Bone marrow (tissue), 2 donors: ENCODE measurements around the gene ST8SIA5.

Source experiments
- DNase-seq, 2 donors: peaks; one replicate each; lab custom pipeline; 2025; lab: John Stamatoyannopoulos, UW

Gene ST8SIA5

DNA sequence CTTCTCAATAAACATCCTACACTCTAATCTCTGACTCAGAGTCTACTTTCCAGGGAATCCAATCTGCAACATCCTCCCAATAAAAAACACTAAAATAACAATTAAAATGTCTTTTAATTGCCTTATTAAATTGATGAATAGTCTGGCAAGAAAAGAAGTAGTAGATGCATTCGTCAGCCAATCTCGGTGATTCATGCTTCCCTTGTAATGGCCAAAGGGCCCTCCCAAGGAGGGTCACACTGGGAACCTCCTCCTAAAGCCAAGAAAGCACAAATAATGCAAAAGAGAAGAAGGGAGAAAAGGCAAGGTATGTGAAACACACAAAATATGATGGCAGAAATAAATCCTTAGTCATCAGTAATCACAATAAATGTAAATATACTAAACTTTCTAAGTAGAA, 16.8 kb downstream of the ST8SIA5 start:
- DNase-seq: no peak

DNA sequence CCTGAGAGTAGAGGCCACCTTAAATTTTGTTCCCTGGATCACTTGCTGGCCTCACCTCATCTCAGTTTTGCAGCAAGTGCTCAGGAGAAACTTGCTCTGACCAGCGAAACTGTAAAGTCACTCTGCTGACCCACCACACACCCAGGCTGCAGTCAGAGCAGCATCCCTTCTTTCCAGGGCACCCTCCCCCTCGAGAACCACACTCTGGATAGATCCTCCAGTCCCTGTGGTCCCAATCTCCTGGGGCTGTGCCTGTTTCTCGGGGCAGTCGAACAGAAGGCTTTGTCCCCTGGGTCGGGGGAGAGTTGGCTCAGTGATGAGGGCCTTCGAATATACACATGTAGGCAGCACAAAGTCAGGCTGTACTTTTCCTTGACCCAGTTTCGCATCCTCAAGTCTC, 18.4 kb downstream of the ST8SIA5 start:
- no peak for DNase-seq

DNA sequence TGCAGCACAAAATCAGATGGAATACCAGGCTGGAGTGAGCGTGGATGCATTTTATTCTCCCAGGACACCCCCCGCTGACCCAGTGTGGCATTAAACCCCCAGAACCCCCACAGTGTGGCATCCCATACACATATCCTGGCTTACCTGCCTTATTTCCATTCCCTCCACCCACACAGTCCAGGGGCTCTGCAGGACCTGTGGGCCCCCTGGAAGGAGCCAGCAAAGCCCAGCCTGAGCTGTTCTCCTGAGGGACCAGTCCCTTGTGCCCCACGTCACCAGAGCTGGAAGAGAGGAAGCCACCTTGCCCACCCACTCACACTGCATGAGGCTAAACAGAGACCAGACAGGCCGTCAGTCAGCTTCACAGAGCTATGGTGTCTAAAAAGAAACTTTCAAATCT, 20.1 kb downstream of the ST8SIA5 start:
- no peak for DNase-seq

DNA sequence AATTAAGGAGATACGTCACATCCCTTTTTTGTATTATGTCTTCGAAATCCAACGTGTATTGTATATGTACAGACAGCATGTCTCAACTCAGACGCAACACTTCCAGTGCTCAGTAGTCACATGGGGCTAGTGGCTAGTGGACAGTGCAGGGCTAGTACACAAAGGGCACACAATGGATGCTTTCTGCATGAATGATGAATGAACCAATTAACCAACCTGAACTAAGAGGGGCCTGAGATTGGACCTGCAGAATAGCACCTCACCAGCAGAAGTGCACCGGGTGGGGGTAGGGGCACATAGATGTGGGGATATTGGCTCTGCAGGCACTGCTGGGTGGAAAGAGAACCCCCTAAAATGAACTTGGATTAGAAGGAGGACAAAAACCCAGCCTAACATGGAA, 20.7 kb downstream of the ST8SIA5 start:
- no peak for DNase-seq

DNA sequence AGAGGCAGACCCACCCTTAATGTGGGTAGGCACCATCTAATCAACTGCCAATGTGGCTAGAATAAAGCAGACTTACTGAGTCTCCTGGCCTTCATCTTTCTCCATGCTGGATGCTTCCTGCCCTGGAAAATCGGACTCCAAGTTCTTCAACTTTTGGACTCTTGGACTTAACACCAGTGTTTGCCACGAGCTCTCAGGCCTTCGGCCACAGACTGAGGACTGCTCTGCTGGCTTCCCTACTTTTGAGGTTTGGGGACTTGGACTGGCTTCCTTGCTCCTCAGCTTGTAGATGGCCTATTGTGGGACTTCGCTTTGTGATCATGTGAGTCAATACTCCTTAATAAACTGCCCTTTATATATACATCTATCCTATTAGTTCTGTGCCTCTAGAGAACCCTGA, 21.9 kb downstream of the ST8SIA5 start:
- no peak for DNase-seq

DNA sequence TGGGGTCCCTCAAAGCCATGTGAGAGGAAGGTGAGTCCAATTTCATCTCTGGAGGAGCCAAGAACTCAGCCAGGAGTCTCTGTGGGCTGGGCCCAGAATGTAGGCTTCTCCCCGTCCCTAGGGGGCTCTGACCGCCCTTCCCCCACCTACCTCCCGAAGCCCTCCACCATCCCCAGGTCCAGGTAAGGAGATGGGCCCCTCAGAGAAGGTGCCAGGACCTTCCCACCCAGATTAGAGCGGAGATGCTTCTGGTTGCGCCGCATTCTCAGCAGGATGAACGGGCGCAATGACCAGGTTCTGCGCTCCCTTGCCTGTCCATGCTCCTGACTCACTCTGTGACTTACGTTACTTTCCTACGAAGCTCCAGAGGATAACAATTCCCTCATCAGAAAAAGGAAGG, 23.0 kb downstream of the ST8SIA5 start:
- DNase-seq: no peak

DNA sequence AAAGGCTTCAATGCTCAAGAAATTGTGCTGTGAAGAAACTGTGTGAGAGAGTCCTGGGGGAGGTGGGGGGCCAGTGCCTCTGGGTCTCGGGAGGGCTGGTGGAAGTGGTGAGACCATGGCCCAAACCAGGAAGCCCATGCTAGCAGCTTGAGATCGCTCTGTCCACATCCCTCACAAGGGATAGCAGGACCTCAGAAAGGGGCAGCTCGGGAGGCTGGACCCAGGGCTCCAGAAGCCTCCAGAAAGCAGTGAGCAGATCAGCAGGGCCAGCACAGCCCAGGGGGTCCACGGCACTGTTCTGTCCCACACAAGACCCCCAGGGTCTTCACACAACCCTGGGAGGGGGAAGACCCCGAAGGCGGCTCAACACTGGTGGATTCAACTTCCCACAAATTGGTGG, 24.1 kb downstream of the ST8SIA5 start:
- DNase-seq: no peak

DNA sequence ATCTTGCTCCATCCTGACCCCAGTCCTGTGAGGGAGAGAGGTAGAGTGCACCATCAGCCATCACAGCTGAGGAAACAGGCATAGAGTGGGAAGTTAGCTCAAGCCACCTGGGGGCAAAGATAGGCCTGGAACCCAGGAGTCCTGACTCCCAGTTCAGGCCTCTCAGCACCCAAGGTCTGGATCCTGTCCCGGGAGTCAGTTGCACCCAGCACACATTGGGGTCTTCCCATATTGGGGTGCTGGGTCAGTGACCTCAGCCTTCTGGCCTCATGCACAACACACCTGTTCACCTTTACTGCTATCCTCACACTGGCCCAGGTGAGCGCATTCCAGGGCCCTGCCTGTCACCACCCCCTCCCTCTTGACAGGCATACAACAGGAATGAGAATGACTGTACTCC, 24.7 kb downstream of the ST8SIA5 start:
- DNase-seq: no peak

DNA sequence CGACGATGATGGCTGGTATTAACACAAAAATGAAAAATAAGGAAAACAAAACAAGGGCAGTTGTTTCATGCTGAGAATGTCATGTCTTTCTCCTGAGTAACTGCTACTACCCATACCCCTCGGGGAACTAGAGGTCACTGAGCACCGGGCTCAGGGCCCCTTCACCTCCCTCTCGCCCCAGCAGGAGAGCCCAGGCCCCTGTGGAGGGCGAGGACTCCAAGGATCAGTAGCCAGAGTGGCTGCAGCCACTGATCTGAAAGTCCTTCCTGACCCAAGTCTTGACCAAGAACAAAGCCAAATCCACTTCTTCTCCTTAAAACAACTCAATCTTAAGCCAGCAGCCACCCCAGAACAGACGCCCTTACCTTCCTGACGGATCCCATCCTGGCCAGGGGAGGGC, 25.5 kb downstream of the ST8SIA5 start:
- DNase-seq: no peak

DNA sequence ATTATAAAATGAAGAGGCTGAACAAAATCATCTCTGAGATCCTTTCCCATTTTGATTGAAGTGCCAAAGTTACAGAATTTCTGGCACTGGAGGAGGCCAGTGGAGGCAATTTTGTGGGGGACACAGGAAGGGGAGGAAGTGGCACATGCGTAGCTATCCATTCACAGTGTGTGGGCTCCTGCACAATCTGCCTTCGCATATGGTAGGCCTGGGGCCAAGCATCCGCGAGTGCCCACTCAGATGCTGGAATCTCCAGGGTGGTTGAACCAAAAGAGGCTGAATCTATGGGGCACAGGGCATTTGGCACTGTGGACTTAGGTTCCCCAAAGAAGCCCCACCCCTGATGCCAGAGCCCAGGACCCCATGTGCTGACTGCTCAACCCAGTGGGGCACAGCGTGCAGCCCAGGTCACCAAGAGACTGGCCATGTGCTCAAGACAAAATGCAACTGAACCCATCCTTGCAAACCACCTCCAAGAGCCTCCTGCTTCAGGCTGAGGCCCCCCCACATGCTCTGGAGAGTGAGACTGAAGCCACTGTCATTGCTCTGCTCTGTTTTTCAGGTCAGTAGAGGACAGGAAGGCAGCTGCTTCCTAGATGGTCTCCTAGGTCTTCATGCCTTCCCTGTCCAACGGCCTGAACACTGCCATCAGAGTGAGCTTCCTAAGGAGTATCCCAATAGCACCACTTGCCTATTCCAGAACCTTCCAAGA, 28.5 kb downstream of the ST8SIA5 start:
- no peak for DNase-seq

DNA sequence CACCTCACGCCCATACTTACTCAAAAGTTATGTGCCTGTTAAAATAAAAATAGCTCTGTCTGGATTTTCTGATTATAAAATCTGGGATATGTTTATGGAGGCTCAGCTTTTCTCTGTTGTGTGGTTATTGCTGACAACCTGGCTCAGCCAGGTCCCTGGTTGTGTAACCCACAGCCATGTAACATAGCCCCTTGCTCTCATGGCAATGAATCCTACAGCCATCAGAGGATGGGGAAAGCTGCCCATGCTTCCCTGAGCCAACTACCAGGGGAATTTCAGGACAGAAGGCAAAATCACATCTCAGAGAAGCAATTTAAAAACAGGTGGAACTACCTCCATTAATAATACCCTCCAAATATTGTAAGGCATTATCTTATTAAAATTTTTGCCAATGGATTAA, 29.7 kb downstream of the ST8SIA5 start:
- no peak for DNase-seq

DNA sequence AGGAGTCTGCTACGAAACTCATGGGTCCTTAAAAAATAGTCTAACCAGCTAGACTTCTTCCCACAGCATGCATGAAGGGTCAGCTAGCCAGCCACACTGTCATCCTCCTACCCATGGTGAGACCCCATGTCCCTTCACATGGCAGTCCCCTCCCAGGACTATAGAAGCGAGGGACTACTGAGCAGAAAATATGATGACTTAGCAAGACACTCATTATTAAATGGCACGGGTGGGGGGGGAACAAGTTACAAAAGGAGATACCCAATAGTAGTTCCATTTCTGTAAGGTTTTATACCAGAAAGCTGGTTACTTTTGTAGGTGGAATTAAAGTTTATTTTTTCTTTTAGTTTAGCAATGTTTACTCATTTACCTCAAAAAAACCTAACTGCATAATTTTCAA, 31.5 kb downstream of the ST8SIA5 start:
- no peak for DNase-seq

DNA sequence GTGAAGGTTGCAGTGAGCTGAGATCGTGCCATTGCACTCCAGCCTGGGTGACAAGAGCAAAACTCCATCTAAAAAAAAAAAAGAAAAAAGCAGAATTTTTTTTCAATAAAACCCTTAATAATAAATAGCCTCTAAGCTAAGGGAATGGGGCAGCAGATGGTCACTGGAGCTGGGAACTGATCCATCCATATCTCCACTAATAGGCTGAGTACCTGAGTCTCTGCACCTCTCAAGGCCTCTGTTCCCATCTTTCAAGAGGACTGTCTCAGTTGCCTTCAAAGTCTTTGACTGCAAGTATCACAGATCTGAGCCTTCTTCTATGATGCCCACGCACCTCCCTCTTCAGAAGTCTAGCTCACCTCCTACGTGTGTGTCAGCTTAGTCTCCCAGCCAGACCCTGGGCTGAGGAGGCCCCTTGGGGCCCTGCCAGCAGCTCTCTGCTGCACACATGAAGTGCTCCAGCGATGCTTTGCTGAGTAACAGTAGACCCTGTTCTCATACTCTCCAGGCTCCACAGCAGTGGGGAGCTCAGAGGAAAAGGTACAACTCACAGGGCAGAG, 32.9 kb downstream of the ST8SIA5 start:
- no peak for DNase-seq

DNA sequence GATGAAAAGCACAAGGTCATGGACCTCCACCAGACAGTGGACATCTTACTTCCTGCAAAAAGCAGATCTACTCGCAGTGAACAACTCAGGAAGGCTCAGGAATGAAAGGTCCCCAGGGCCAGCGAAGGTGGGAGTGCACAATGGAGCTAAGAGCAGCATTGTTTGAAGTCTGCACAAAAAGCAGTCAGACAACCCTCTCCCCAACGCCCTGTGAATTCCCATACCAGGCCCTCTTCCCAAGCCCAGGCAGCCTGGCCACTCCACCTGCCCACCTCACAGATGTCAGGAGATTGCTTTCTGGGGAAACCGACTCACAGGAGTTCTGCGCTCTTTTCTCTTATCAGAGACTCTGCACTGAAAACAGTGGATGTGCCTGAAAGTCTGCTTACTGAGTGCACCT, 34.8 kb downstream of the ST8SIA5 start:
- no peak for DNase-seq

DNA sequence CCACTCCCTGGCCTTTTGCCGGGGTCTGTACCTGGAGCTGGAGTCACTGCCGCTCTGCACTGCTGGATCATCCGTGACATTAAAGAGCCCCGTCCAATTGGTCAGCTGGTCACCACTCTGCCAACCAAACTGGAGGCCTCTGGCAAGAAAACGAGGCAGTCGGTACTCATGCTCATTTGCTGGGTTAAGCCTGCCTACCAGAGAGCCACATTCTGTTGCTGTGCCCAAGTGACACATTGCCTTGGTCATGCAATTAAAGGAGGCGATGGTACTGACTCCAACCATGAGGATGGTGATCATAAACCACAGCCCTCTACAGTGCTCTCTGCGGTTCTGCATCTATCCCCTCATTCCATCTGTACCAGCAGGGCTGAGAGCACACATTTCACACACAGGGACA, 35.5 kb downstream of the ST8SIA5 start:
- no peak for DNase-seq

DNA sequence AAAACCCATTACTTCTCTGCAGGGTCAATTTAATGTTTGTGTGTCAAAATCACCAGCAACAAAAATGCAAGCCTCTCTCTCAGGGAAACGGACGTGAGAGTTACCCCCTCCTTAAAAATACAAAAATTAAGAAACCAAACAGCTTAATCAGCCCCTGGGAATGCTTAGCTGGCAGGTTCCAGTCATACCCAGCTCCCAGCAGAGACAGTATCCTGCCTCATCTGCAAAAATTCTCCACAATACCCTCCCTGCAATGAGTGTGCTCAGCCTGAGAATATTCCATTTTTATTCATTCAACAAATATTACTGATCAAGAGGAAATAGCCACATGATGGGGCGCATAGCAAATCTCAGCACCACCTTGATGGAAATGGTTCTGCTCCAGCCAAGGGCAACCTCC, 36.3 kb downstream of the ST8SIA5 start:
- no peak for DNase-seq

DNA sequence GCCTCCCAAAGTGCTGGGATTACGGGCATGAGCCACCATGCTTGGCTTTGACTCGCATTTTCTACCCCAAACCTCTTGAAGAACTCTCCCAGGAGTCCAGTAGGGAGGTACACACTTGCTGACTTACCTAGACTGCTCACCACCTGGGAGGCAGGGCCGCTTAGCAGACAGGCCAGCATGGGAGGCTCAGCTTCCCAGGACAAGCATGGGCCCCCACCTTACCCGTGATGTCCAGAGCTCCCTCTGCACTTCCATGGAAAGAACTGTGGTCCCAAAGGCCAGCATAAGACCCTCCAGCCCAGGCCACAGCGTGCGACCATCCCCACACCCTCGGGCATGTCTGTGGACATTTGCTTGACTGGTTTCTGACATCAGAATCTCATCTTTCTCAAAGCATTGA, 36.8 kb downstream of the ST8SIA5 start:
- DNase-seq: no peak

DNA sequence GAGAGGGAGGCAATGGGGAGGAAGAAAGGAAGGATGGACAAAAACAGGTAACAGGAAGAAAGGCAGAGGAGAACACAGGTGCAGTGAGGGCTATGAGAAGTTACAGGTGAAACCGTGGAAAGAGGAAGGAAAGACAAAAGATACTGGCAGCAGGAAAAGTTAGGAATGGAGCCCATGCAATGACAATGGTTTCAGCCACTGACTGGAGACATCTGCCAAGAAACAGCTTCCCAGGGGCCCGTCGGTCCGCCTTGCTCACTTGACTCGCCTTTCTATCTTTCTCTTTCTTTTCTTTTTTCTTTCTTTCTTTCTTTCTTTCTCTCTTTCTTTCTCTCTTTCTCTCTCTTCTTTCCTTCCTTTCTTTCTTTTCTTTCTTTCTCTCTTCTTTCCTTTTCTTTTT, 37.5 kb downstream of the ST8SIA5 start:
- DNase-seq: no peak

DNA sequence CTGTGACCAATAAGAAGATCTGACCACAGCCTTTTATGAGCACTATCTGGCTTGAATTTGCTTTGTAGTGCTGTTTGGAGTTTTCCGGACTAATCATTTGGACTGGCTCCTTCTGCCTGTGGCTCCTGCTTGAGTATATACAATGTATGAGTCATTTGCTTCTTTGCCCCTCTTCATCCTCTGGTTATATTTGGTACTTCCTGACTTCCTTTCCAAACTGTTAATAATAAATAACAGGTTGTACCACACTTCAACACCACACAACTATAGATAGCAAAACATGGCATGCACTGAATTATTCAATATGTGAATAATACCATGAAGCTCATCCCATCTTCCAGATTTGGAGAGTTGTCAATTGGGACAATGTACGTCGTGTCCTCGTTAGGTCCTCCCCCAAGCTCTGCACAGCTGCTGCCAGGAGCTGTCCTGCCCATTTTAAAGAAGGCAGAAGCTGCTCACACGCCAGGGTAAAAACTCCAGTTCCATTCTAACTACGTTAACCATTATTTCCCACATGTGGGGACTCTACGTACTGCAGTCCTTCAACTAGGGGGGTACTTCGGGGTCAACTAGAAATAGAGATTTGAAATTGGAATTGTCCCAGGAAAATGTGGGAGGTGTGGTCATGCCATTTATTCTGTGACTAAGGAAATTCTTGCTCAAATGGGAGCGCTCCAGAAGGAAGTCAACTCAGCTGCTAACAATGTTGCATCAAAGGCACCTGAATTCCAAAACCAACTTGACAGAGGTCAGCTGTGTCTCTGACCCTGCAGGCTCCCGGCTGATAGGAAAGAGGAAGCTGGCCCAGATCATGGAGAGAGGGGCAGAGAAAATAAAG, 38.1 kb downstream of the ST8SIA5 start:
- no peak for DNase-seq

DNA sequence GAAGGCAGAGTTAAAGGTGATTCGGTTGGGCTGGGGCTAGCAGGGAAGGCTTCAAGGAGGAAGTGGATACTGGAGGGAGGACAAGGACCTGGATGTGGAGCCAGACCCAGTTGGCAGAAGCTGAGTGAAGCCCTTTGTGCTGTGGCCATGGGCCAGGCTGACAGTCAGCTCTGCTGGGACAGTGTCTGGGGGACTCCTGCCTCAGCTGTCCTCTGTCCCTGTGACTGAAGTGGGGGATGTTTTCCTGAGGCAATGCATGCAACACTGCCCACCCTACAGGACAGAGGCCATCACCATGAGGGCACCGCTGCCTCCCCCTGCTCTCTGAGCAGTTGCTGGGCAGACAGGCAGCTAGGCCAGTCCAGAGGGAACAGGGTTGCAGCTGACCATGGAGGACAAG, 40.0 kb downstream of the ST8SIA5 start:
- DNase-seq: no peak

DNA sequence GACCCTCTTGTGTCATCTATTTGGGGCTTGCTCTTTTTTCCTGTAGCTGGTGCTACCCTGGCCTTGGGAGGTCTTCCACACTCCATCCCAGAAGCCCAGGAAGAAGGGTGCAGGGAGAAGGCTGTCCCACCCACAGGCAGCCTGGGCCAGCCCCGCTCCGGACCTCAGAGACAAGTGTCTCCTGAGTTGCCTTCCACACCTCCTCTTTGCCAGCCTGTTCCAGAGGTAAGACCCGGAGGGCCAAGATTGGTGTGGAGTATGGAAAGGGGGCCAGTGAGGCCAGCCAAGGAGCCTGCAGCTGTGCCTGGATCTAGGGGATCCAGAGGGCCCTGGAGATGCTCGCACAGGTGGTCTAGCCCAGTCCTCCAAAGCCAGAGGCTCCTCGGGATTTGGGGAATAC, 40.5 kb downstream of the ST8SIA5 start:
- DNase-seq: no peak

DNA sequence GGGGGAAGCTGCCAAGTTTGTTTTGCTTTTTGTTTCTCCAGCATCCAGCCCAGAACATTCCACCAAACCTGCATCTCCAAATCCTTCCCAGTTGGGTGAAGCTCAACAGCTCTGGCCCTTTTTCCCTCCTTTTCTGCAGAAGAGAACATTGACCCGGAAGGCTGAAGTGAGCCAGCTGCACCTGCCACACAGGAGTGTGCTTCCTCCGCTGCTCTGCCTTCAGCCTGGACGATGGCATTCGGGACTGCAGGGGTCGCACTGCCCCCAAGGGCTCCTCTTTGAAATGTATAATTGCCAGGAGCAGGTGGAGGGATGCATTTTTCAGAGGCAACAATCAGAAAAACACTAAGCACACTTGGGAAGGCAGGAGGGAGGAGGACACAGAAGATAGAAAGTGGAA, 41.8 kb downstream of the ST8SIA5 start:
- no peak for DNase-seq

DNA sequence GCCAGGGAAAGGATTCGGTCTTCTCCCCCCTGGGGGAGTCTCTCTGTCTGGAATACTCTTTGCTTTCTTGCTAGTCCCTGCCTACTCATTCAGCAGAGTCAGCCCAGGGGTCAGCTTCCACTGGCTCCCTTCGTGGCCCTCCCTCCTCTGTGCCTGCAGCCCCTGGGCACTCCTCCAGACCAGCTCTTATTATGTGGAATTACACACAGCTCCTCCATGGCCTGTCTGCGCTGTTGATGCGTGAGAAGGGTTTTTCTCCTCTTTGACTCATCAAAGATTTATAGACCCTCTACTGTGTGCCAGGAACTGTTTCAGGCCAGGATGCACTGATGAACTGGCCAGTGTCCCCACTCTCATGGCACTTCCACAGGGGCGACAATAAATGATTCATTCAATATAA, 44.4 kb downstream of the ST8SIA5 start:
- DNase-seq: no peak
